Ovary (tissue), 9 donors: ENCODE measurements around the gene OPN3. TPM values are rescaled to one million over a fixed set of nuclear protein-coding genes. Genes with fewer than 3 reads are reported as not detected.

Experiments used
- DNase-seq, 5 donors: peaks; one replicate each; pipeline ENCODE4 v3.0.0-alpha.2; 2019 to 2020
- H3K27ac ChIP-seq, 2 donors: fragments of 200-600 bp; one replicate each; pipeline versions ENCODE4 v1.5.1 to v1.8.0; 2019 to 2022
- H3K27me3 ChIP-seq: fragments of 200-600 bp; one replicate; pipeline ENCODE4 v1.8.0; 2022
- H3K36me3 ChIP-seq: fragments of 200-600 bp; sonication (generic); one replicate; pipeline ENCODE4 v1.5.1; 2019
- H3K4me1 ChIP-seq: one replicate; pipeline ENCODE4 v1.8.1; 2013; ENCODE audit warnings: mild to moderate bottlenecking, moderate library complexity; ENCODE audit not compliant: insufficient read depth
- H3K4me3 ChIP-seq: fragments of 200-600 bp; sonication (generic); one replicate; pipeline ENCODE4 v1.5.1; 2017
- H3K9me3 ChIP-seq, 2 donors: fragments of 200-600 bp in 1 of 2; sonication (generic) in 1 of 2; one replicate each; pipeline versions ENCODE4 v1.5.1 to v1.8.1; 2013 to 2019; ENCODE audit warnings: mild to moderate bottlenecking in 1 of 2, moderate library complexity in 1 of 2
- EP300 ChIP-seq: sonication (generic); formaldehyde crosslinking; IDR thresholded peaks from one replicate; pipeline ENCODE4 v1.6.1; 2017; ENCODE audit warnings: antibody characterized with exemption
- POLR2A ChIP-seq: fragments of 450-650 bp; IDR thresholded peaks from one replicate; pipeline ENCODE4 v1.6.1; 2017; ENCODE audit warnings: antibody characterized with exemption, mild to moderate bottlenecking, moderate library complexity
- WGBS, 3 donors: extraction: QIAGEN DNeasy Blood & Tissue Kit in 1 of 3; methylation state at CpG; one replicate each; pipeline versions ENCODE4 v1.1.5 to v1.1.7; 2013 to 2017; 5-methylcytosine and 5-hydroxymethylcytosine counted together
- intact Hi-C, 4 donors: fragments of 100-400 bp; cut with DNase I; formaldehyde crosslinking; loops; one replicate each; pipeline versions ENCODE4 v1.11.0 to v1.15.1; 2022 to 2023
- polyA plus RNA-seq, 2 donors: library from polyadenylated mRNA; stranded (reverse); fragments of 200-250 nt in 1 of 2; fragments of 350-450 nt in 1 of 2; fragmentation: Illumina TruSeq in 1 of 2; extraction: RNeasy Lipid Tissue Mini Kit (QIAGEN cat#74804) in 1 of 2; gene quantifications; one replicate each; pipeline ENCODE4 v1.2.3, GENCODE V29; 2013 to 2014
- total RNA-seq, 7 donors: library from RNA; depleted of rRNA in 2 of 7; stranded (reverse); fragments of >200 nt in 2 of 7; fragmentation: NEBNext Ultra II Directional in 3 of 7; extraction: Animal tissue kit (Norgen Biotek cat#: 25700) in 3 of 7; gene quantifications; one replicate each; pipeline versions ENCODE4 v1.1.0 to v1.2.4, GENCODE V29; 2016 to 2023
- TF ChIP-seq, protein P1 (sequence below), 3 donors: fragments of 450-650 bp in 2 of 3; fragments of 200-600 bp in 1 of 3; IDR thresholded peaks; one replicate each; pipeline versions ENCODE4 v1.5.1 to v1.8.0; 2016 to 2022; ENCODE audit warnings: antibody characterized with exemption in 3 of 3, mild to moderate bottlenecking in 1 of 3
- donor health status: DM: no; HTN: no; CAD: no; lungs with moderate emphysema.
- donor health status: DM: no; HTN: no; CAD: no.
- donor health status: Bipolar disorder and iron deficiency.
- donor health status: DM: yes; HTN: yes; CAD: no.
- donor health status: DM: no; HTN: no; CAD: no.
- donor health status: DM: yes; HTN: yes; CAD: no.

The OPN3 gene
- total and polyA plus RNA-seq, 9 donors: 5.3 to 30.3 (median 9.5) TPM

DNA sequence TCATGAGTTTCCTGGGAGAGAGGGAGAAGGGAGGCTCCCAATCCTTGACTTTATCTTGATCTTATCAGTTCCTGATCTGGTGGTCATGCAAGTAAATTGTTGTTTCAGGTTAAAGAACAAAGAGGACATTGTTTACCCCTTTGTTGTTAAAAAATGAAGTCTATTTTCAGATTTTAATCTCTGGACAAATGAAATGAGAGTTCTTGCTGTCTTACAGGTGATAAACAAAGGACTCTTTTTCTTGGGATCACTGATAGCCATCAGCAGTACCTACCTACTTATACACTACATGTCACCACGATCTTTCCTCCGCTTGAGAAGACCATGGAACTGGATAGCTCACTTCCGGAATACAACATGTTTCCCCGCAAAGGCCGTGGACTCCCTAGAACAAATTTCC, 48.4 kb downstream of the OPN3 start:
- Histone ChIP-seq H3K4me3 (no peak overlapping the region), H3K27me3 (no peaks in the 10 kb centered on the region), H3K4me1 (no peaks in the 10 kb centered on the region), H3K9me3 (no peaks in the 10 kb centered on the region), H3K36me3 (no peaks in the 10 kb centered on the region), H3K27ac (no peak overlapping the region)
- no peak for DNase-seq
- WGBS, 3 donors: 85 to 99% (median 86%) methylated on average over 5 of the region's 5 CpGs
- intact Hi-C loops: no loop called here
- TF ChIP-seq EP300: no peak

DNA sequence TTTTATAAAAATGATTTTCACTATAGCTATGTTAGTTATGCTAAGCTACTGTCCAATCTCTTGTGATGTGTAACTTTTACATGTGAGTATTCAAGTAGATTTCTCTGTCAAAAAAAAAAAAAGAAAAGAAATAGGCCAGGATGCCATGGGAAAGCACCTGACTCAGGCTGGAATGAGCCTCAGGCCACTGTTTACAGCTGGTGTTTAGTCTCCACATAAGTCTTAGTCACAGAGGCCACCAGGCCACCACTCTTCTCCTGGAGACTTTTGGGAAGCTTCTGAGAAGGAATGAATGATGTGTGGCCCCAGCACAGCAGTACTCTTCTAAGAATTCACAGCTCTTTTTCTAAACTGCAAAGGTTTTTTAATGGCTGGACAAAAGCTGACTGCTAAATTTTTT, 48.9 kb downstream of the OPN3 start:
- TF ChIP-seq EP300 (no peak), POLR2A (no peak)
- TF ChIP-seq, protein P1, sequence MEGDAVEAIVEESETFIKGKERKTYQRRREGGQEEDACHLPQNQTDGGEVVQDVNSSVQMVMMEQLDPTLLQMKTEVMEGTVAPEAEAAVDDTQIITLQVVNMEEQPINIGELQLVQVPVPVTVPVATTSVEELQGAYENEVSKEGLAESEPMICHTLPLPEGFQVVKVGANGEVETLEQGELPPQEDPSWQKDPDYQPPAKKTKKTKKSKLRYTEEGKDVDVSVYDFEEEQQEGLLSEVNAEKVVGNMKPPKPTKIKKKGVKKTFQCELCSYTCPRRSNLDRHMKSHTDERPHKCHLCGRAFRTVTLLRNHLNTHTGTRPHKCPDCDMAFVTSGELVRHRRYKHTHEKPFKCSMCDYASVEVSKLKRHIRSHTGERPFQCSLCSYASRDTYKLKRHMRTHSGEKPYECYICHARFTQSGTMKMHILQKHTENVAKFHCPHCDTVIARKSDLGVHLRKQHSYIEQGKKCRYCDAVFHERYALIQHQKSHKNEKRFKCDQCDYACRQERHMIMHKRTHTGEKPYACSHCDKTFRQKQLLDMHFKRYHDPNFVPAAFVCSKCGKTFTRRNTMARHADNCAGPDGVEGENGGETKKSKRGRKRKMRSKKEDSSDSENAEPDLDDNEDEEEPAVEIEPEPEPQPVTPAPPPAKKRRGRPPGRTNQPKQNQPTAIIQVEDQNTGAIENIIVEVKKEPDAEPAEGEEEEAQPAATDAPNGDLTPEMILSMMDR (IDR thresholded peaks at IDR 0.05): no peak
- no peaks in the 10 kb centered on the region for H3K36me3 ChIP-seq
- H3K4me3 ChIP-seq: no peak overlapping the region
- no peak for DNase-seq
- H3K4me1 ChIP-seq: no peaks in the 10 kb centered on the region
- H3K27me3 ChIP-seq: no peaks in the 10 kb centered on the region
- intact Hi-C loops: no loop called here
- H3K27ac ChIP-seq: no peak overlapping the region
- H3K9me3 ChIP-seq: no peaks in the 10 kb centered on the region

DNA sequence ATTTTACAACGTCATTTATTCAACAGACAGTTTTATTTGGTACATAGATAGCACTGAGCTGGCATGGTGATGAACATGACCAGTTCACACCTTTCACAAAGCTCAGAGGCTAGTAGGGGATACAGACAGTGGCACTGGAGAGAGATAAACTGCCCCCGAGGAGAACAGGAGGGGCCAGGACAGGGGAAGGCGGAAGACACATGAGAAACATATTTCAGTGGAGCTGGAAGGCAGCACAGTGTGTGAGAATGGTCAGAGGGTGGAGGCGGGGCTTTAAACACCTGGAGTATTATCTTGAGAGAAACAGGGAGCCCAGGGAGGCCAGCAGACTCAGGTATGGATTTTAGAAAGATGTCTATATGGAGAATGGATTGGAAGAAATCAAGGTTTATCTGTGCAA, 49.5 kb downstream of the OPN3 start:
- Histone ChIP-seq H3K36me3 (no peaks in the 10 kb centered on the region), H3K27me3 (no peaks in the 10 kb centered on the region), H3K4me1 (no peaks in the 10 kb centered on the region), H3K27ac (no peak overlapping the region), H3K4me3 (no peak overlapping the region), H3K9me3 (no peaks in the 10 kb centered on the region)
- intact Hi-C loops: no loop called here
- WGBS, 3 donors: 50 to 60% (median 54%) methylated on average over 4 of the region's 4 CpGs
- TF ChIP-seq, protein P1 (IDR thresholded peaks at IDR 0.05): no peak
- no peak for TF ChIP-seq POLR2A
- no peak for TF ChIP-seq EP300
- no peak for DNase-seq

DNA sequence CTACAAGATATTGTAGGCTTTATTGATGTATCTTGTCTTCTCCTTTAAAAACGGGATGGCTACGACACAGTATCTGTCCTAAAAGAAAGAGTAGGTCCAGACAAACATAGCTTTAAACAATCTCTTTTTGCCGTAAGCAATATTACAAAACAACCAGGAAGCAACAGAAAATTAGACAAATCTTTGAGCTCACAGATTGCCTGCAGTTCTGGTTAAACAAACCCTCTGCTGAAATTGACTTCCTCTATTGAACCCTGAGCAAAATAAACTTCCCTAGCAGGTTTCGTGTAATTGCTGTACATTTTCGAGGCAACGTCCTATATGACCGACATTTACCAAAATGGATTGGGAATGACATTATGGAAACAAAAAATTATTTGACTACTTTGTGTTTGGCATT, 50.6 kb downstream of the OPN3 start:
- Histone ChIP-seq H3K4me3 (no peak overlapping the region), H3K27ac (no peak overlapping the region), H3K27me3 (no peaks in the 10 kb centered on the region), H3K36me3 (no peaks in the 10 kb centered on the region), H3K4me1 (no peaks in the 10 kb centered on the region), H3K9me3 (no peaks in the 10 kb centered on the region)
- DNase-seq: no peak
- TF ChIP-seq EP300 (no peak), POLR2A (no peak)
- TF ChIP-seq, protein P1 (IDR thresholded peaks at IDR 0.05): no peak
- WGBS, 3 donors: 93 to 94% (median 94%) methylated on average over 7 of the region's 7 CpGs
- intact Hi-C loops: no loop called here

DNA sequence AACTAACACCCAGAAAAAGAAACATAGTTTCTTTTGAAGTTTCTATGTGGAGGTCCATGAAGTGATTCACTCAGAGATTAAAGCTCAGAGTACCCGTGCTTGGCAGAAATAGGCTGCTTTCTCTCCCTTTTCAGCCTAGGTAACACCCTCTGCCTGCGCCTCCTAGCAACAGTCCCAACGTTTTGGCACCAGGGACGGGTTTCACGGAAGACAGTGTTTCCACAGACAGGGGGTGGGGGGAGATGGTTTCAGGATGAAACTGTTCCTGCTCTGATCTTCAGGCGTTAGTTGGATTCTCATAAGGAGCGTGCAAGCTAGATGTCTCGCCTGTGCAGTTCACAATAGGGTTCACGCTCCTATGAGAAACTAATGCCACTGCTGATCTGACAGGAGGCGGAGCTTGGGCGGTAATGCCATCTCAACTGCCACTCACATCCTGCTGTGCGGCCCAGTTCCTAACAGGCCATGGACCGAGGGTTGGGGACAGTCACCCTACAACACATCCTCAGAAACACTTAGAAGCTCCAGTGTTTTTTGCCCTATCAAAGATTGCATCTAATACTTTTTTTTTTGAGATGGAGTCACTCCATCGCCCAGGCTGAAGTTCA, 53.2 kb downstream of the OPN3 start:
- intact Hi-C loops: no loop called here
- no peak for DNase-seq
- H3K36me3 ChIP-seq: no peaks in the 10 kb centered on the region
- H3K4me3 ChIP-seq: no peak overlapping the region
- no peaks in the 10 kb centered on the region for H3K27me3 ChIP-seq
- 81 to 83% (median 82%) methylated on average over 14 of the region's 14 CpGs for WGBS, 3 donors
- no peaks in the 10 kb centered on the region for H3K9me3 ChIP-seq
- H3K27ac ChIP-seq: no peak overlapping the region
- TF ChIP-seq POLR2A: no peak
- no peak for TF ChIP-seq EP300
- TF ChIP-seq, protein P1 (IDR thresholded peaks at IDR 0.05): no peak
- no peaks in the 10 kb centered on the region for H3K4me1 ChIP-seq
